Fibroblast of the aortic adventitia (primary cell): Measurements from ENCODE around the gene SKAP1. TPM values are rescaled to one million over a fixed set of nuclear protein-coding genes. Genes with fewer than 3 reads are reported as not detected.

ENCODE experiments used
- DNase-seq: peaks from one replicate; pipeline ENCODE4 v3.0.0-alpha.2; 2010; ENCODE audit warnings: low read depth
- H3K4me3 ChIP-seq: 2 replicates; pipeline ENCODE4 v1.5.1; 2011; ENCODE audit warnings: low read depth, mild to moderate bottlenecking, control low read depth, low read length, moderate library complexity
- CTCF ChIP-seq: IDR thresholded peaks from 2 replicates; pipeline ENCODE4 v1.5.1; 2011; ENCODE audit warnings: mild to moderate bottlenecking, low read length, control low read depth, inconsistent platforms; ENCODE audit not compliant: insufficient read depth
- total RNA-seq: library from RNA; depleted of rRNA; stranded (reverse); fragments of >200 nt; gene quantifications from 2 replicates; pipeline ENCODE4 v1.2.3, GENCODE V29; 2012; ENCODE audit warnings: low replicate concordance

SKAP1 gene
- total RNA-seq, 1 donor = not detected

DNA sequence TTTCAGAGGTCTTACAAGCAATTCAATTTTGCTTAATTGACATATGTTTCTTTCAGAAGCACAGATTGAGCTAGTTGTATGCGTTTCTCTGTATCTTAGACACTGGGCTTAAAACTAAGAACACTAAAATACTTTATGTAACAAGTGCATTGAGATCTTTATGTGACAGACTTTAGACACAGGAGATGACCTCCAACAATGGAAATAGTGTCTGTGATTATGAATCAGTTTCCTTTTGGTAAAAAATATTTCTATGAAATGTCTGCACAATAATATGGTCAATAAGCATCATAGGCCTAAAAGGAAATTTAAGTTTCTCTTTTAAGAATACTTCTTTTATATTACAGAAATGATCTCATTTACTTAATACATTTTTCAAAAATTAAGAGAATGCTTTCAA lies 153.2 kb downstream of the SKAP1 start:
- no peak for TF ChIP-seq CTCF
- H3K4me3 ChIP-seq = no peak overlapping the region
- no peak for DNase-seq

- no peak for TF ChIP-seq CTCF
- no peak overlapping the region for H3K4me3 ChIP-seq
- DNase-seq = no peak
Observed at GRCh38 chr17:48270899-48271298, 159.1 kb downstream of the SKAP1 start.

DNA sequence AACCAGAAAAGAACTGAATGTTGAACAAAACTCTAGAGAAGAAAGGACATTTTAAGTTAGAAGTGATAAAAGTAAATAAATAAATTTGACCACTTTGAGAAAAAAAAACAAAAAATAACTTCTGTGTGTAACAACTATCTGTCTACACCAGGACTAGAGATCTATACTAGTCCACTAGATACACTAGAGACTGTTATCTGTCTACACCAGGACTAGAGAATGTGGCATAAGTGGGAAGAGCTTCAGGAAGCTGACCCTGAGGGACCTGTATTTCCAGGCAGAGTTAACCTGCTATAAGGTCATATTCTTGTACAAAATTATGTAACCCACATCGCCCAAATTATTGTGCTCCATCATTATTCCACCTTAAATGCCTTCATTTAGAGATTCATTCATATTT lies 160.8 kb downstream of the SKAP1 start:
- no peak overlapping the region for H3K4me3 ChIP-seq
- no peak for TF ChIP-seq CTCF

GRCh38 chr17:48263731-48264035 lies 166.3 kb downstream of the SKAP1 start:
- H3K4me3 ChIP-seq = no peak overlapping the region
- DNase-seq = no peak
- no peak for TF ChIP-seq CTCF

More for the DNA sequence above, 160.8 kb downstream of the SKAP1 start:
- DNase-seq = no peak

DNA sequence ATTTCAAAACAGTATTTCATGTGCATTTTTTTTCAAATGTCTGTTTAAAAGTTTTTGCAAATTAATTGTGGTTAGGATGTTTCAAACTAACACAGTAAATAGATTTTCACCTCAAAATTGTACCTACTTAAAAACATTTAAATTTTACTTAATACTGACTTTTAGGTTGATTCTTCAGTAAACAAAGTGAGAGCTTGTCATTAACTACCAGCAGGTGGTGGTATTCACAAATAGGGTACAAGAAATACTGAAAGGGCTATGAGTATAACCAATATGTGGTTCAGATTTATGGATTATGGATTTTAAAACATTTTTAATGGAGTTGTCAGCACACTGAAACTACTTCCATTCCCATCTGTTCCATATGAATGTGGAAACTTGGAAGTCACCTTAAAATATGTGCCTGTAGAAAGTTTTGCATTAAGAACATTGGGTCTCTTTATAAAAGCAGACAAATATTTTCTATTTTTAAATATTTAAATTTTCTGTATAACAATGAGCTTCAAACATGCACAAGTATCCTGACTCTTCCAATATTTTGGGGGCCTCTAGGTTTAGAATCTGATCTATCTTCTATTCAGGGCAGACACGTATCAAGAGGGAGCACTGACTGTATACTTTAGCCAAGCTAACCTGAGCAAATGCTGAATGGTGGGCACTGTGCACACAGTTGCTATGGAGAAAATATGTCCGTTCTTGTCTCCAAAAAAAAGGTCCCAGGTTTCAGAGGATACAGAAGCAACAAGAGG lies 166.9 kb downstream of the SKAP1 start:
- no peak for DNase-seq
- TF ChIP-seq CTCF = peak; percentile 46
- no peak overlapping the region for H3K4me3 ChIP-seq

DNA sequence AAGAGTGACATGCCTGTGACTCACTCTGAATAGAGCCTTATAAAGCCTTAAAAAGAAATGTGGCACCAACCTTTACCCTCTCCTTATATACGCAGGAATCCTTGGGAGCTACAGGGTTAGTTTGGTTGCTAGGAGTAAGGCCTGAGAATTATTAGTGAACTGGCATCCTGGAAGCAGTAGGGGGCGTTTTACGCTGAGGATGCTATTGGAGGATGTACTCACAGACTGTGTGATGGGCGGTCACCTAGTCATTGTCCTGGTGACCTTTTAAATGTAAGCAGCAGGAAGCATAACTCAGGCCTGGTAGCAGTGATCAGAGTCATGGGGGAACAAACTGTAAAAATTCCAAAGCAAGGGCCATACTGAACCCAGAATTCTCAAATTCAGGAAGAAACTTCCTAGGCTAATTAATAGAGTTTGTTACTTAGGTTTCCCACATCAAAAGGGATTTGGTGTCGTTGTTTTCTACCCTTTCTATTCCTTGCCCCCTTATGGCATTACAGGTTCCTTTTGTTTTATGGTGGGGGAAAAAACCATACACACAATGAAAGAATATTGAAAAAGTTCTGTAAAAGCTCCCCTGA lies 168.6 kb downstream of the SKAP1 start:
- peak; percentile 29 for TF ChIP-seq CTCF
- no peak for DNase-seq
- H3K4me3 ChIP-seq = no peak overlapping the region
